ENCODE measurements around the gene ROPN1B. TPM values are rescaled to one million over a fixed set of nuclear protein-coding genes. Genes with fewer than 3 reads are reported as not detected.

The ROPN1B gene
- total RNA-seq, 6 donors from 2014 or later: 0.76 to 6.3 (median 2.0) TPM; not detected in 2

GRCh38 chr3:126024049-126024854 lies 55.3 kb downstream of the ROPN1B start:
- peaks cover 0 to 50% (median 28%) of the 10 kb centered on the region in 4 donors for H3K36me3 ChIP-seq
- WGBS, 2 donors: 92 to 96% methylated on average over 7 to 9 of the region's 9 CpGs

GRCh38 chr3:126025116-126025729 lies 56.2 kb downstream of the ROPN1B start:
- 92 to 95% methylated on average over 12 to 14 of the region's 14 CpGs for WGBS, 2 donors
- no peak overlapping the region for H3K4me3 ChIP-seq
- peaks cover 4 to 12% (median 8%) of the 10 kb centered on the region in 4 donors for H3K9me3 ChIP-seq
- no peak for DNase-seq
- peaks cover 0 to 50% (median 26%) of the 10 kb centered on the region in 4 donors for H3K36me3 ChIP-seq
- no peak for TF ChIP-seq POLR2A (IDR thresholded peaks at IDR 0.05)
- TF ChIP-seq CTCF (IDR thresholded peaks at IDR 0.05): no peak
- no peak for TF ChIP-seq EP300 (IDR thresholded peaks at IDR 0.05)
- no peak for TF ChIP-seq POLR2AphosphoS5 (IDR thresholded peaks at IDR 0.05)
- H3K27me3 ChIP-seq: no peaks in the 10 kb centered on the region
- H3K27ac ChIP-seq: no peak overlapping the region
- H3K4me1 ChIP-seq: no peaks in the 10 kb centered on the region
- peak in 1 of 2 donors; percentile 12 for ATAC-seq (ENCODE audit: low FRiP score in 2 of 2)

More at GRCh38 chr3:126024049-126024854, 55.3 kb downstream of the ROPN1B start:
- DNase-seq (no peak), ATAC-seq (ENCODE audit: low FRiP score in 2 of 2) (no peak)
- H3K4me3 ChIP-seq: no peak overlapping the region
- peaks cover 4 to 12% (median 8%) of the 10 kb centered on the region in 4 donors for H3K9me3 ChIP-seq
- H3K27me3 ChIP-seq: no peaks in the 10 kb centered on the region
- H3K4me1 ChIP-seq: no peaks in the 10 kb centered on the region
- TF ChIP-seq POLR2AphosphoS5 (IDR thresholded peaks at IDR 0.05): no peak
- no peak for TF ChIP-seq EP300 (IDR thresholded peaks at IDR 0.05)
- no peak for TF ChIP-seq POLR2A (IDR thresholded peaks at IDR 0.05)
- no peak for TF ChIP-seq CTCF (IDR thresholded peaks at IDR 0.05)
- H3K27ac ChIP-seq: no peak overlapping the region

- ATAC-seq (ENCODE audit: low FRiP score in 2 of 2): no peak
- H3K27me3 ChIP-seq: no peaks in the 10 kb centered on the region
- TF ChIP-seq POLR2AphosphoS5 (IDR thresholded peaks at IDR 0.05) (no peak), EP300 (IDR thresholded peaks at IDR 0.05) (no peak), POLR2A (IDR thresholded peaks at IDR 0.05) (no peak)
- H3K27ac ChIP-seq: no peak overlapping the region
- H3K4me3 ChIP-seq: no peak overlapping the region
- H3K4me1 ChIP-seq: no peaks in the 10 kb centered on the region
- no peak for DNase-seq
- peaks cover 0 to 50% (median 26%) of the 10 kb centered on the region in 4 donors for H3K36me3 ChIP-seq
- peaks cover 4 to 12% (median 8%) of the 10 kb centered on the region in 4 donors for H3K9me3 ChIP-seq
- 80 to 88% methylated on average over 1 to 4 of the region's 4 CpGs for WGBS, 2 donors
These were observed 56.9 kb downstream of the ROPN1B start for GRCh38 chr3:126025862-126026261.

- Histone ChIP-seq H3K27ac (no peak overlapping the region), H3K9me3 (peaks cover 4 to 12% (median 8%) of the 10 kb centered on the region in 4 donors), H3K4me1 (no peaks in the 10 kb centered on the region), H3K27me3 (no peaks in the 10 kb centered on the region), H3K4me3 (no peak overlapping the region), H3K36me3 (peaks cover 0 to 50% (median 26%) of the 10 kb centered on the region in 4 donors)
- TF ChIP-seq CTCF (IDR thresholded peaks at IDR 0.05) (no peak), POLR2A (IDR thresholded peaks at IDR 0.05) (no peak), POLR2AphosphoS5 (IDR thresholded peaks at IDR 0.05) (no peak), EP300 (IDR thresholded peaks at IDR 0.05) (no peak)
- ATAC-seq (ENCODE audit: low FRiP score in 2 of 2) (no peak), DNase-seq (peak in 1 of 2 donors; percentile 74)
- WGBS, 2 donors: 93 to 94% methylated on average over 10 to 11 of the region's 11 CpGs
These were observed 57.3 kb downstream of the ROPN1B start for GRCh38 chr3:126026277-126026751.

- Histone ChIP-seq H3K4me3 (no peak overlapping the region), H3K27ac (no peak overlapping the region), H3K27me3 (no peaks in the 10 kb centered on the region), H3K36me3 (peaks cover 0 to 50% (median 26%) of the 10 kb centered on the region in 4 donors), H3K9me3 (peaks cover 4 to 12% (median 8%) of the 10 kb centered on the region in 4 donors), H3K4me1 (no peaks in the 10 kb centered on the region)
- no peak for DNase-seq
- TF ChIP-seq POLR2A (IDR thresholded peaks at IDR 0.05) (no peak), CTCF (IDR thresholded peaks at IDR 0.05) (no peak), EP300 (IDR thresholded peaks at IDR 0.05) (no peak), POLR2AphosphoS5 (IDR thresholded peaks at IDR 0.05) (no peak)
- ATAC-seq (ENCODE audit: low FRiP score in 2 of 2): no peak
- 95 to 99% methylated on average over 6 of the region's 6 CpGs for WGBS, 2 donors
These were observed 57.8 kb downstream of the ROPN1B start for GRCh38 chr3:126026761-126027160.
